ENCODE results near the gene WDR33. TPM values are rescaled to one million over a fixed set of nuclear protein-coding genes. Genes with fewer than 3 reads are reported as not detected.

The WDR33 gene
- total and polyA plus RNA-seq, 9 of the 15 experiments (the other 6 are each of a cell fraction or from before 2014, with no cell fraction given): 24.2 to 57.4 (median 38.4) TPM

- TF ChIP-seq NCOR1 (IDR thresholded peaks at IDR 0.05): no peak
Observed at GRCh38 chr2:127694986-127695385, 116.0 kb downstream of the WDR33 start (continued).

- H3K27ac ChIP-seq (ENCODE audit: extremely low read depth, low read depth, low read length): no peak overlapping the region
- WGBS (ENCODE audit: insufficient coverage, low coverage, missing lambda C conversion rate): 0% methylated on average over 2 of the region's 2 CpGs
- H4K20me1 ChIP-seq (replicated peaks; ENCODE audit: control insufficient read depth, insufficient read depth, low read length): no peaks in the 10 kb centered on the region
- no peak overlapping the region for H3K4me3 ChIP-seq
- H3K79me2 ChIP-seq (ENCODE audit: control insufficient read depth, insufficient read depth, low read length): no peaks in the 10 kb centered on the region
- FAIRE-seq: no peak
- in situ Hi-C loops (cut with MboI) (no loop called here), intact Hi-C loops (cut with micrococcal nuclease) (no loop called here)
- H2AFZ ChIP-seq (ENCODE audit: low read depth, low read length): no peak overlapping the region
- H3K4me2 ChIP-seq (ENCODE audit: insufficient read depth, low read length): no peak overlapping the region
- no peaks in the 10 kb centered on the region for H3K9me1 ChIP-seq (ENCODE audit: control insufficient read depth, insufficient read depth, low read length)
- H3K9me3 ChIP-seq (replicated peaks; ENCODE audit: control insufficient read depth, insufficient read depth, low read depth, low read length): peaks cover 7% of the 10 kb centered on the region; the same call in 1 of the 2 replicates
- H3K27me3 ChIP-seq (ENCODE audit: control insufficient read depth in 2 of 2, insufficient read depth in 2 of 2, low read length in 2 of 2): peaks cover 0 to 2% of the 10 kb centered on the region in 2 experiments; a peak in 2 of 5 replicates
- peak in 1 of 2 experiments; percentile 51; a peak in 1 of 3 replicates for TF ChIP-seq CBX3 (IDR thresholded peaks at IDR 0.05; ENCODE audit: borderline replicate concordance in 1 of 2, low read length in 2 of 2)
- TF ChIP-seq GTF3C2 (IDR thresholded peaks at IDR 0.05; ENCODE audit: borderline replicate concordance, extremely low read depth, insufficient read length): no peak
- TF ChIP-seq, protein P1, sequence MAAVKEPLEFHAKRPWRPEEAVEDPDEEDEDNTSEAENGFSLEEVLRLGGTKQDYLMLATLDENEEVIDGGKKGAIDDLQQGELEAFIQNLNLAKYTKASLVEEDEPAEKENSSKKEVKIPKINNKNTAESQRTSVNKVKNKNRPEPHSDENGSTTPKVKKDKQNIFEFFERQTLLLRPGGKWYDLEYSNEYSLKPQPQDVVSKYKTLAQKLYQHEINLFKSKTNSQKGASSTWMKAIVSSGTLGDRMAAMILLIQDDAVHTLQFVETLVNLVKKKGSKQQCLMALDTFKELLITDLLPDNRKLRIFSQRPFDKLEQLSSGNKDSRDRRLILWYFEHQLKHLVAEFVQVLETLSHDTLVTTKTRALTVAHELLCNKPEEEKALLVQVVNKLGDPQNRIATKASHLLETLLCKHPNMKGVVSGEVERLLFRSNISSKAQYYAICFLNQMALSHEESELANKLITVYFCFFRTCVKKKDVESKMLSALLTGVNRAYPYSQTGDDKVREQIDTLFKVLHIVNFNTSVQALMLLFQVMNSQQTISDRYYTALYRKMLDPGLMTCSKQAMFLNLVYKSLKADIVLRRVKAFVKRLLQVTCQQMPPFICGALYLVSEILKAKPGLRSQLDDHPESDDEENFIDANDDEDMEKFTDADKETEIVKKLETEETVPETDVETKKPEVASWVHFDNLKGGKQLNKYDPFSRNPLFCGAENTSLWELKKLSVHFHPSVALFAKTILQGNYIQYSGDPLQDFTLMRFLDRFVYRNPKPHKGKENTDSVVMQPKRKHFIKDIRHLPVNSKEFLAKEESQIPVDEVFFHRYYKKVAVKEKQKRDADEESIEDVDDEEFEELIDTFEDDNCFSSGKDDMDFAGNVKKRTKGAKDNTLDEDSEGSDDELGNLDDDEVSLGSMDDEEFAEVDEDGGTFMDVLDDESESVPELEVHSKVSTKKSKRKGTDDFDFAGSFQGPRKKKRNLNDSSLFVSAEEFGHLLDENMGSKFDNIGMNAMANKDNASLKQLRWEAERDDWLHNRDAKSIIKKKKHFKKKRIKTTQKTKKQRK (IDR thresholded peaks at IDR 0.05; ENCODE audit: borderline replicate concordance, low read depth, low read length): peak; percentile 36; the same call in 1 of the 2 replicates
- TF ChIP-seq ZFP36 (IDR thresholded peaks at IDR 0.05; ENCODE audit: low read depth, low read length, partially characterized antibody): peak; percentile 87
- no peak for TF ChIP-seq ZNF707 (CRISPR knock-in tag; conservative IDR thresholded peaks at IDR 0.05)
- ChIA-PET POLR2A (no interaction called here), CTCF (ENCODE audit: low intra/inter-chr PET ratio) (no interaction called here)
- DNase-seq (ENCODE audit: extremely low read depth in 1 of 4, low spot score in 3 of 4): no peak
- H3K9ac ChIP-seq (ENCODE audit: insufficient read depth in 1 of 2, low read depth in 2 of 2, low read length in 2 of 2): no peak overlapping the region
- ATAC-seq: no peak
- BruUV-seq (replicated peaks): no TSS peak
- peaks cover 0 to 5% of the 10 kb centered on the region in 2 experiments; a peak in 2 of 5 replicates for H3K4me1 ChIP-seq (replicated peaks in 1 of 2; ENCODE audit: control insufficient read depth in 2 of 2, insufficient read depth in 2 of 2, low read length in 2 of 2)
- no peaks in the 10 kb centered on the region for H3K36me3 ChIP-seq (ENCODE audit: control insufficient read depth, insufficient read depth, low read length)
Observed at GRCh38 chr2:127690696-127691095, 120.3 kb downstream of the WDR33 start.
